ENCODE data around the gene ZNF621. TPM values are rescaled to one million over a fixed set of nuclear protein-coding genes. Genes with fewer than 3 reads are reported as not detected.
"Not testable (repeated sequence)": the region's sequence is repeated elsewhere in the genome, so short reads cannot be mapped to it uniquely, and the experiment has no call there.

ZNF621 gene
- total RNA-seq, 5 donors from 2014 or later (not counting 1 experiment from before 2014, with no cell fraction given): 16.6 to 25.2 (median 22.2) TPM

DNA sequence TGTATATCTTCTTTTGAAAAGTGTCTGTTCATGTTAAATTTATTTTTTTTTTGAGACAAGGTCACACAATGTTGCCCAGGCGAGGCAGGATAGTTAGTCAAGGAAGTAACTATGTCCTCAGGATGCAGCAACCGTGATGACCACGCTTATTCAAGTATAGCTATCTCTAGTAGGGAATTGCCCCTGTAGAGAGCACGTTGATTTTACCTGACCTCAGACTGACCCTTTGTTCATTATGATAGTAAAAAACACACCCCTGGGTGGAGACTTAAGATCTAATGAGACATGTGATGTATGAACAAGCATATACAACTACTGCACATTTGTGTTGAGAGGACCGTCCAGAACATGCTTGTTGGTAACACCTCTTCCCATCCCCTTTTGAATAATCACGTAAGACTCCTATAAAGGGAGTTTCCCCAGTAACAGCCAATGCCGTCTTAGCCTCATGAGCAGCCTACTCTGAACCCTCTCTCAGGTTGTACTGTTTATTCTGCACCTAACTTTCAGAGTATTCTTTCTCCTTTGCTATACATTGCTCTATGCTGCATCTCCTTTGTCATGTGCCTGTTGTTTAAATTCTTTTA is 32.9 kb downstream of the ZNF621 start:
- H3K27me3 Mint-ChIP-seq: no peaks in the 10 kb centered on the region
- no peaks in the 10 kb centered on the region for H3K4me1 Mint-ChIP-seq
- Histone ChIP-seq H3K27me3 (replicated peaks in 1 of 2; ENCODE audit: control insufficient read depth in 2 of 2, extremely low read depth in 1 of 2, insufficient read depth in 2 of 2, low read length in 1 of 2) (no peaks in the 10 kb centered on the region), H3K9me3 (no peaks in the 10 kb centered on the region), H3K36me3 (ENCODE audit: control insufficient read depth in 2 of 2, extremely low read depth in 1 of 2, insufficient read depth in 1 of 2, low read length in 1 of 2) (no peaks in the 10 kb centered on the region), H3K4me3 (ENCODE audit: control insufficient read depth in 1 of 2, extremely low read depth in 1 of 2, low read length in 1 of 2) (no peak overlapping the region), H3K27ac (ENCODE audit: low read length) (no peak overlapping the region), H3K4me1 (ENCODE audit: control insufficient read depth in 1 of 2, extremely low read depth in 1 of 2, insufficient read depth in 2 of 2, low read length in 2 of 2) (no peaks in the 10 kb centered on the region)
- no peaks in the 10 kb centered on the region for H3K9me3 Mint-ChIP-seq
- CTCF ChIA-PET: no interaction called here
- no peak overlapping the region for H3K27ac Mint-ChIP-seq
- 67% methylated on average over 2 of the region's 7 CpGs for WGBS (ENCODE audit: insufficient coverage)
- POLR2A ChIA-PET: interaction anchor here in 1 of 2 donors (0.7 kb wide), 1 partner anchor 1567 kb away, joined by 4 read pairs; no protein-coding TSS in a partner anchor
- no peak overlapping the region for H3K4me3 Mint-ChIP-seq
- no peak for DNase-seq
- no peaks in the 10 kb centered on the region for H3K36me3 Mint-ChIP-seq
- ATAC-seq (replicated peaks in 1 of 4): no peak

DNA sequence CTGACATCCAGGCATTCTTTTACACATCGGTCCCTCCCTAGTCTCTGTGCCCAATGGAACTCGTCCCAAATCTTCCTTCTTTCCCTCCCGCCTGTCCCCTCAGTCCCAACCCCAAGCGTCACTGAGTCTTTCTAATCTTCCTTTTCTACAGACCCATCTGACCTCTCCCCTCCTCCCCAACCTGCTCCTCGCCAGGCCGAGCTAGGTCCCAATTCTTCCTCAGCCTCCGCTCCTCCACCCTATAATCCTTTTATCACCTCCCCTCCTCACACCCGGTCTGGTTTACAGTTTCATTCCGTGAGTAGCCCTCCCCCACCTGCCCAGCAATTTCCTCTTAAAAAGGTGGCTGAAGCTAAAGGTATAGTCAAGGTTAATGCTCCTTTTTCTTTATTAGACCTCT is 37.7 kb downstream of the ZNF621 start:
- not testable (repeated sequence) for DNase-seq

DNA sequence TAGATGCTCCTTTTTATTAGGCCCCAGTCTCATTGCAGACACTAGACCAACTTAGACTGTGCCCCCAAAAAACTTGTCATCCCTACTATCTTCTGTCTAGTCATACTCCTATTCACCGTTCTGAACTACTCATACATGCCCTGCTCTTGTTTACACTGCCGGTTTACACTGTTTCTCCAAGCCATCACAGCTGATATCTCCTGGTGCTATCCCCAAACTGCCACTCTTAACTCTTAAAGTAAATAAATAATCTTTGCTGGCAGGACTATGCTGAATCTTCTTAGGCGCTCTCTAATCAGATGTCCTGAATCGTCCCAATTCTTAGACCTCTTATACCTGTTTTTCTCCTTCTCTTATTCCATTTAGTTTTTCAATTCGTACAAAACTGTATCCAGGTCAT is 40.9 kb downstream of the ZNF621 start:
- H3K27me3 Mint-ChIP-seq; H3K27ac ChIP-seq (ENCODE audit: low read length); H3K4me1 Mint-ChIP-seq; CTCF ChIA-PET; H3K4me3 Mint-ChIP-seq; ATAC-seq (replicated peaks in 1 of 4); H3K9me3 Mint-ChIP-seq; H3K9me3 ChIP-seq; H3K36me3 Mint-ChIP-seq; POLR2A ChIA-PET; H3K4me1 ChIP-seq (ENCODE audit: control insufficient read depth in 1 of 2, extremely low read depth in 1 of 2, insufficient read depth in 2 of 2, low read length in 2 of 2); H3K36me3 ChIP-seq (ENCODE audit: control insufficient read depth in 2 of 2, extremely low read depth in 1 of 2, insufficient read depth in 1 of 2, low read length in 1 of 2); DNase-seq; H3K4me3 ChIP-seq (ENCODE audit: control insufficient read depth in 1 of 2, extremely low read depth in 1 of 2, low read length in 1 of 2); H3K27me3 ChIP-seq (replicated peaks in 1 of 2; ENCODE audit: control insufficient read depth in 2 of 2, extremely low read depth in 1 of 2, insufficient read depth in 2 of 2, low read length in 1 of 2); H3K27ac Mint-ChIP-seq: not testable (repeated sequence)
- 76% methylated on average over 3 of the region's 5 CpGs for WGBS (ENCODE audit: insufficient coverage)

More for the DNA sequence above, 37.7 kb downstream of the ZNF621 start:
- H3K27me3 Mint-ChIP-seq; CTCF ChIA-PET; H3K4me1 Mint-ChIP-seq; H3K27me3 ChIP-seq (replicated peaks in 1 of 2; ENCODE audit: control insufficient read depth in 2 of 2, extremely low read depth in 1 of 2, insufficient read depth in 2 of 2, low read length in 1 of 2); POLR2A ChIA-PET; H3K9me3 ChIP-seq; H3K9me3 Mint-ChIP-seq; H3K4me1 ChIP-seq (ENCODE audit: control insufficient read depth in 1 of 2, extremely low read depth in 1 of 2, insufficient read depth in 2 of 2, low read length in 2 of 2); ATAC-seq (replicated peaks in 1 of 4); H3K36me3 Mint-ChIP-seq; H3K27ac ChIP-seq (ENCODE audit: low read length); H3K27ac Mint-ChIP-seq; H3K4me3 Mint-ChIP-seq; H3K36me3 ChIP-seq (ENCODE audit: control insufficient read depth in 2 of 2, extremely low read depth in 1 of 2, insufficient read depth in 1 of 2, low read length in 1 of 2); H3K4me3 ChIP-seq (ENCODE audit: control insufficient read depth in 1 of 2, extremely low read depth in 1 of 2, low read length in 1 of 2): not testable (repeated sequence)
- 90% methylated on average over 3 of the region's 9 CpGs for WGBS (ENCODE audit: insufficient coverage)

DNA sequence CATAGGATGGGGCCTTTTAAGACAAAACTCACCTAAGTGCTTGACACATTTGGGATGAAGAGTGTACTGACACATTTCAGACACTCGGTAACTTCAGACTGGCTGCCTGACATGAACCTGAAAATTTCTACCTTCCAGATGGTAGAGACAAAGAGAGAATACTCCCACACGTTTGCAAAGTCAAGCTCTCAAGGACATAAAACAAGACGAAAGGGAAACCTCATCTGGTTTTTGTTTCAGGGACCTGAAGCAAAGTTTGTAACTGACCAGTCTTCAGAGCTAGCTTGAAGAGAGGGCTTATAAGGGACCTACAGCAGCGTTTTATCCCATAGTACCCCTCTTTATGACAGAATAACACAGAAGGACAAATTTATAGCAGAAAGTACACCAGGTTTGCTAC is 41.9 kb downstream of the ZNF621 start:
- WGBS (ENCODE audit: insufficient coverage): 60% methylated on average over 2 of the region's 4 CpGs
- no peak overlapping the region for H3K4me3 Mint-ChIP-seq
- no peaks in the 10 kb centered on the region for H3K36me3 Mint-ChIP-seq
- no peak overlapping the region for H3K27ac Mint-ChIP-seq
- peaks cover 3 to 7% of the 10 kb centered on the region in 2 donors for H3K27me3 Mint-ChIP-seq
- DNase-seq (no peak), ATAC-seq (replicated peaks in 1 of 4) (no peak)
- H3K36me3 ChIP-seq (ENCODE audit: control insufficient read depth in 2 of 2, extremely low read depth in 1 of 2, insufficient read depth in 1 of 2, low read length in 1 of 2): no peaks in the 10 kb centered on the region
- H3K9me3 ChIP-seq: no peaks in the 10 kb centered on the region
- CTCF ChIA-PET: no interaction called here
- no peaks in the 10 kb centered on the region for H3K4me1 Mint-ChIP-seq
- no peaks in the 10 kb centered on the region for H3K9me3 Mint-ChIP-seq
- POLR2A ChIA-PET: no interaction called here
- no peak overlapping the region for H3K4me3 ChIP-seq (ENCODE audit: control insufficient read depth in 1 of 2, extremely low read depth in 1 of 2, low read length in 1 of 2)
- H3K27me3 ChIP-seq (replicated peaks in 1 of 2; ENCODE audit: control insufficient read depth in 2 of 2, extremely low read depth in 1 of 2, insufficient read depth in 2 of 2, low read length in 1 of 2): no peaks in the 10 kb centered on the region
- H3K27ac ChIP-seq (ENCODE audit: low read length): no peak overlapping the region
- H3K4me1 ChIP-seq (ENCODE audit: control insufficient read depth in 1 of 2, extremely low read depth in 1 of 2, insufficient read depth in 2 of 2, low read length in 2 of 2): no peaks in the 10 kb centered on the region

DNA sequence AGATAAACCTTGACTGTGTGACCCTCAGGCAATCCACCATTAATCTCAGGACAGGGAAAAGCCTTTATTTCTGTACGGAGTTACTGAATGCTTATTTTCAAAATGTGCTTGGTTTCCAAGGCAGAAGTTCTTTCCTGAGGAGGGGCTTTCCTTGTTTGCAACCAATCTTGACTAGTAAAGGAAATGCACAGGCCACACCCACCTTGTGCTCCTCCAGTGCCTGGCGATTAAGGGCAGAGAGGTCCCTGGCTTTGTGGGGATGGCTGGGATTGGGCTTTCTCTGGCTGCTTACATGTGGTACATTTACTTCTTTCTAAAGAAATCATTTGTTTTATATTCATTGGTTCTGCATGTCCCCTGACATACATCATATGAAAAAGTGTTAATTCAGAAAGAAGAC is 47.8 kb downstream of the ZNF621 start:
- peaks cover 8 to 18% of the 10 kb centered on the region in 2 donors for H3K27me3 Mint-ChIP-seq
- H3K36me3 Mint-ChIP-seq: no peaks in the 10 kb centered on the region
- H3K4me1 ChIP-seq (ENCODE audit: control insufficient read depth in 1 of 2, extremely low read depth in 1 of 2, insufficient read depth in 2 of 2, low read length in 2 of 2): no peaks in the 10 kb centered on the region
- H3K4me3 ChIP-seq (ENCODE audit: control insufficient read depth in 1 of 2, extremely low read depth in 1 of 2, low read length in 1 of 2): no peak overlapping the region
- H3K4me3 Mint-ChIP-seq: no peak overlapping the region
- H3K9me3 Mint-ChIP-seq: no peaks in the 10 kb centered on the region
- H3K36me3 ChIP-seq (ENCODE audit: control insufficient read depth in 2 of 2, extremely low read depth in 1 of 2, insufficient read depth in 1 of 2, low read length in 1 of 2): no peaks in the 10 kb centered on the region
- H3K4me1 Mint-ChIP-seq: no peaks in the 10 kb centered on the region
- POLR2A ChIA-PET: no interaction called here
- CTCF ChIA-PET: no interaction called here
- WGBS (ENCODE audit: insufficient coverage): 60% methylated on average over 1 of the region's 2 CpGs
- no peaks in the 10 kb centered on the region for H3K9me3 ChIP-seq
- H3K27me3 ChIP-seq (replicated peaks in 1 of 2; ENCODE audit: control insufficient read depth in 2 of 2, extremely low read depth in 1 of 2, insufficient read depth in 2 of 2, low read length in 1 of 2): peaks cover 0 to 3% of the 10 kb centered on the region in 2 experiments
- no peak overlapping the region for H3K27ac Mint-ChIP-seq
- no peak overlapping the region for H3K27ac ChIP-seq (ENCODE audit: low read length)
- DNase-seq (no peak), ATAC-seq (replicated peaks in 1 of 4) (no peak)

DNA sequence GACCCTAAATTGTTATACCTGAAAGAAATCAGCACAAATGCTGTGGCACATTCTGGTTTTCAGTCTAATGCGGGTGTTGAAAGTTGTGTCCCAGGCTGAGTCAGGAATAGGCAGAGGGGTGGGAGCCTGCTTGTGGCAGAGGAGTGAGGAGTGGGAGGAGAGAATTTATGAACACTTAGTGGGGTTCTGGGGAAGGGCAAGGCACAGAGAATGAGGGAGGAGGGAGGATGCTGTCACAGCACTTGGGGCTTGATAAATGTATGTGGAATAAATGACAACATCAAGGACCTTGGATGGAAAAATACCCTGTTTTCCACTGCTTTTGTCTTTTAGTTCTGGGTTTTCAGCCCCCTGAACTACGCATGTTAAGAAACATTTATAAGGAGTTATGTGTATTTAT is 49.3 kb downstream of the ZNF621 start:
- DNase-seq: no peak
- H3K36me3 ChIP-seq (ENCODE audit: control insufficient read depth in 2 of 2, extremely low read depth in 1 of 2, insufficient read depth in 1 of 2, low read length in 1 of 2): no peaks in the 10 kb centered on the region
- ChIA-PET POLR2A (interaction anchor here in 1 of 2 donors (0.7 kb wide), 1 partner anchor 1145 kb away, joined by 3 read pairs; no protein-coding TSS in a partner anchor), CTCF (no interaction called here)
- peaks cover 0 to 3% of the 10 kb centered on the region in 2 experiments for H3K27me3 ChIP-seq (replicated peaks in 1 of 2; ENCODE audit: control insufficient read depth in 2 of 2, extremely low read depth in 1 of 2, insufficient read depth in 2 of 2, low read length in 1 of 2)
- Mint-ChIP-seq H3K4me1 (no peaks in the 10 kb centered on the region), H3K27ac (no peak overlapping the region), H3K36me3 (no peaks in the 10 kb centered on the region), H3K9me3 (no peaks in the 10 kb centered on the region), H3K4me3 (no peak overlapping the region), H3K27me3 (peaks cover 8 to 18% of the 10 kb centered on the region in 2 donors)
- no peak overlapping the region for H3K4me3 ChIP-seq (ENCODE audit: control insufficient read depth in 1 of 2, extremely low read depth in 1 of 2, low read length in 1 of 2)
- no peak for ATAC-seq (replicated peaks in 1 of 4)
- no peaks in the 10 kb centered on the region for H3K9me3 ChIP-seq
- H3K27ac ChIP-seq (ENCODE audit: low read length): no peak overlapping the region
- WGBS (ENCODE audit: insufficient coverage): 100% methylated on average over 1 of the region's 2 CpGs
- no peaks in the 10 kb centered on the region for H3K4me1 ChIP-seq (ENCODE audit: control insufficient read depth in 1 of 2, extremely low read depth in 1 of 2, insufficient read depth in 2 of 2, low read length in 2 of 2)

DNA sequence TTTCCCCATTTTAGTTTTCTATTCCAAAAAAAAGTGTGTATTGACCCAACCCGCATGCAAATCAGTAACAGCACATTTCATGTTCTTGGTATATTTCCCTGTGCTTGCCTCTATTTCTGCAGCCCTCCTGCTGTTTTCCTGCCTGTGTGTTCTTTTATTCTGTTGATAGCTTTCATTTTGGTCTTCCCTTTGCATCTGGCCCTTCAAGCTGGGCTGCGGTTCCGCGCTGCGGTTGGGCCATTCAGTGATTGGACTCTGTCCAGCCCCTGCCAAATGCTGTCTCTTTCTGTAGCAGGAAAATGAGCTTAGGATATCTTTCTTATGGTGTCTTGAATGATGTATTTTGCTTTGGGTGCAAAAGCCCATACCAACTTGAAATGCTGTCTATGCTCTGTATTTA is 49.9 kb downstream of the ZNF621 start:
- no peak overlapping the region for H3K27ac Mint-ChIP-seq
- peaks cover 0 to 3% of the 10 kb centered on the region in 2 experiments for H3K27me3 ChIP-seq (replicated peaks in 1 of 2; ENCODE audit: control insufficient read depth in 2 of 2, extremely low read depth in 1 of 2, insufficient read depth in 2 of 2, low read length in 1 of 2)

More for the DNA sequence above, 49.9 kb downstream of the ZNF621 start:
- Histone ChIP-seq H3K4me1 (ENCODE audit: control insufficient read depth in 1 of 2, extremely low read depth in 1 of 2, insufficient read depth in 2 of 2, low read length in 2 of 2) (no peaks in the 10 kb centered on the region), H3K9me3 (no peaks in the 10 kb centered on the region), H3K4me3 (ENCODE audit: control insufficient read depth in 1 of 2, extremely low read depth in 1 of 2, low read length in 1 of 2) (no peak overlapping the region), H3K27ac (ENCODE audit: low read length) (no peak overlapping the region), H3K36me3 (ENCODE audit: control insufficient read depth in 2 of 2, extremely low read depth in 1 of 2, insufficient read depth in 1 of 2, low read length in 1 of 2) (no peaks in the 10 kb centered on the region)
- Mint-ChIP-seq H3K27me3 (peaks cover 10 to 21% of the 10 kb centered on the region in 2 donors), H3K9me3 (no peaks in the 10 kb centered on the region), H3K36me3 (no peaks in the 10 kb centered on the region), H3K4me3 (no peak overlapping the region), H3K4me1 (no peaks in the 10 kb centered on the region)
- WGBS (ENCODE audit: insufficient coverage): 97% methylated on average over 4 of the region's 5 CpGs
- CTCF ChIA-PET: interaction anchor here in 1 of 2 donors (0.7 kb wide), 2 partner anchors 70 to 422 kb away, joined by 3 read pairs; no protein-coding TSS in a partner anchor
- ATAC-seq (replicated peaks in 1 of 4) (no peak), DNase-seq (no peak)
- POLR2A ChIA-PET: no interaction called here
